GM18508 (cell line): ENCODE data around the gene TNKS1BP1.

ENCODE experiments used
- ATAC-seq: cut with Tn5 transposase; IDR thresholded peaks from one replicate; pipeline ENCODE4 v1.9.1; 2021; ENCODE audit warnings: moderate number of reproducible peaks; ENCODE audit not compliant: insufficient read depth, unreplicated experiment

TNKS1BP1 gene

GRCh38 chr11:57332694-57333440 is 8.1 kb upstream of the TNKS1BP1 start:
- no peak for ATAC-seq

- ATAC-seq, result no peak
These were observed 7.0 kb upstream of the TNKS1BP1 start for GRCh38 chr11:57331720-57332119.

DNA sequence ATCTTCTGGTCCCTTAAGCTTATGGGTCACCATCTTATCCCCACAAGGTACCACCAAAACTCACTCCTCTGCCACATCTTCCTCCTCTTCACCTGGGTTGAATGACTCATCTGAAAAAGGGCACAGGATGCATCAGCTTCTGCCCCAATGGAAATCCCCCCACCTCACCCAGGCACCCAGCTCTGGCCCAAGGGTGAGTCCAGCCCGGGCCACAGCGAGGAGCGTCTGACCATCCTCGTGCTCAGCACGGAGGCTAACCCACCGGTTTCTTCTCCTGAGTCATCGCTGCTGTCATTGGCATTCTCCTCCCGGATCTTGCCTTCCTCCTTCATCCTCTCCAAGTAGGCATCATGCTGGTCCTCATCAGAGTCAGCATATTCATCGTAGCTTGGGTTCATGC is 5.3 kb upstream of the TNKS1BP1 start:
- ATAC-seq, result no peak

DNA sequence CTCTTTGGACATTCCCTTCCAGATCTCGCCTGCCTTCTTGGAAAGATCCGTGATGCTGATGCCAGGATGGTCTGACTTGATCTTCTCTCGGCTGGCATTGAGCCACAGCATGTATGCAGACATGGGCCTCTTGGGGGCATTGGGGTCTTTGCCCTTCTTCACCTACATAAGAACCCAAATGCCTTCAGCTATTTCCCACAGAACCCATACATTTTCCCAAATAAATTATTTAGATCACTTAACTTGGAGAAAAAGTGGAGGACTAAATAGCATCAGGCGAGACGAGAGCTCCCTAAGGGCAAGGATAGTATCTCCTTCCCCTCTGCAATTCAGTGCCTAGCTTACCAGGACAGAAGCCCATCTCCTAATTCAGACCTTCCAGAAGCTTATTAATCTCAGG is 3.0 kb upstream of the TNKS1BP1 start:
- ATAC-seq, result no peak

DNA sequence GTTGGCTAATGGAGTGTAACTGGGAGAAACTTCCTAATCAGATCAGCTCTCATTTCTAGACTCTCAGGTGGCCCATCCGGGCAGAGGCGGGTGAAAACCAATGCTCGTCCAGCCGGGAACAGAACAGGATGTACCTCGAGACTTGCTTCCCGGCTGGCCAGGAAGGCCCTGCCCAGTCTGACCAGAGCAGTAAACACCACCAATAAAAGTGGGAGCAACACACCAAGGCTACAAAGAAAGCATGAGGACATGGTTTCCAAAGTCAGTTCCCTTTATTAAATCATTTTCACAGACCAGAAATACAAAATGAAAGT is 940 bp upstream of the TNKS1BP1 start:
- no peak for ATAC-seq

DNA sequence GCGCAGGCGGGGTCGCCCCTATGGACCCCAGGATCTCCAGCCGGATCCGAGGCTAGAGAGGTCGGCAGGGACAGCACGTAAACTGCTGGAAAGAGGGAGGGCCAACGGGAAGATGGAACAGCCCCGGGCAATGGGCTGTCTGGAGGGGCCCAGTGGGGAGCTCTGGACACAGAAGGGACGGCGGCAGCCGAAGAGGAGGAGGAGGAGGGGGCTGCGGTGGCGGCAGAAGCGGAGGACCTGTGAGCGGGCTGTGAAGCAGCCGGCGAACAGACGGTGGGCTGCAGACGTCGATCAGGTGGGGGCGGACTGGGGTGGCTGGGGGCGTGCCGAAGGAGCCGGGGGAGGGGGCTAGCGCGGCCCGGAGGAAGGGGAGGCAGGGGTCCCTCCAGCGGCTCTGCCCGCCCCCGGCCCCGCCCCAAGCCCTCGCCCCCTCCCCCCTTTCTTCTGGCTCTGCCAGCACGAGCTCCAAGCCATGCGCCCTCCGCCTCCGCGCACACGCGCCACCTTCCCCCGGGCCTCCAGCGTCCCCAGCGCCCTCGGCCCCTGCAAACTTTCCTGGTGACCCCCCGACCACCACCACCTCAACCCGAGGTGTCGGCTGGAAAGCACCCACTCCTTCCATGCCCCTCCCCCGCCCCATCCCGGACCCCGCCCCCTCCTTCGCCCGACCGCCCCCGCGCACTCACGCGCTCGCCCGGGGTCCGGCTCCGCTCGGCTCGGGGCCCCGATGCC is 432 bp downstream of the TNKS1BP1 start:
- ATAC-seq, result no peak

- ATAC-seq, result no peak
These were observed 948 bp downstream of the TNKS1BP1 start for GRCh38 chr11:57323855-57324153.

GRCh38 chr11:57323167-57323854 is 1.4 kb downstream of the TNKS1BP1 start:
- ATAC-seq, result no peak

DNA sequence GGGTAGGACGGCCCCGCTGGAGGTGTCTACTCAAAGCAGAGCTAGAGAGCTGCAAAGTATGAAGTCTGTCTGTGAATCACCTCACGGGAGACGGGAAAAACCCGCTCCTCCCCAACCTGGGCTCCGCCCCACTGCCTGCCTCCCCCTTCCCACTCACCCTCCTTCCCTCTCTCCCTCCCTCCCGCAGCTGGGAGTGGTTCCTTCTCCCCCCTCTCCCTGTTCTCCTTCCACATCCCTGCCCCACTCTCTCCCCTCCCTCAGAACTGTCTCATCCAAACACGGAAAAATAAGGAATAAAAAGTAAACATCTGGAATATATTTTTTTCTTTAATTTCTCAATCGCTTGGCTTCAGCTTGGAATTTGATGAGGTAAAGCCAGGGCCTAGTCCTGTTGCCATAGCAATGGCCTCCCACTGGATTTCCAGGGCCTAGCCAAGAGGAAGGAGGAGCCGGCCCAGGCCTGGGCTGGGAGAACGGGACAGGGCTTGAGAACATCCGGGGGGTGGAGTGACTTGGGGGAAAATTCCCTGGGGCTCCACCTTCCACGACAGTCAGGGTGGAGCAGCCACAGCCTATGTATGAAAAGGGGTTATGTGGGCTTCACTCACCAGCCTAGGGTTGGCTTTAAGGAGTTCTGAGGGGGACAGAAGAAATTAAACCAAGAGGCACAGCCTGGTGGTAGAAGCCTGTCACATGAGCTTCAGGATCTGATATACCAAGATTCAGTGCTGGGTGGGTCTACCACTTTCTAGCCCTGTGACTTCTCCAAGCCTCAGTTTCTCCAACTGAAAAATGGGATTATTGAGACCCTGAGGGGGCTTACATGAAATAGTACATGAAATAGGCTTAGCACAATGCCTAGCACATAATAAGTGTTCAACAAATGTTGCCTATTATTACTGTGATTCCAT is 2.2 kb downstream of the TNKS1BP1 start:
- no peak for ATAC-seq

DNA sequence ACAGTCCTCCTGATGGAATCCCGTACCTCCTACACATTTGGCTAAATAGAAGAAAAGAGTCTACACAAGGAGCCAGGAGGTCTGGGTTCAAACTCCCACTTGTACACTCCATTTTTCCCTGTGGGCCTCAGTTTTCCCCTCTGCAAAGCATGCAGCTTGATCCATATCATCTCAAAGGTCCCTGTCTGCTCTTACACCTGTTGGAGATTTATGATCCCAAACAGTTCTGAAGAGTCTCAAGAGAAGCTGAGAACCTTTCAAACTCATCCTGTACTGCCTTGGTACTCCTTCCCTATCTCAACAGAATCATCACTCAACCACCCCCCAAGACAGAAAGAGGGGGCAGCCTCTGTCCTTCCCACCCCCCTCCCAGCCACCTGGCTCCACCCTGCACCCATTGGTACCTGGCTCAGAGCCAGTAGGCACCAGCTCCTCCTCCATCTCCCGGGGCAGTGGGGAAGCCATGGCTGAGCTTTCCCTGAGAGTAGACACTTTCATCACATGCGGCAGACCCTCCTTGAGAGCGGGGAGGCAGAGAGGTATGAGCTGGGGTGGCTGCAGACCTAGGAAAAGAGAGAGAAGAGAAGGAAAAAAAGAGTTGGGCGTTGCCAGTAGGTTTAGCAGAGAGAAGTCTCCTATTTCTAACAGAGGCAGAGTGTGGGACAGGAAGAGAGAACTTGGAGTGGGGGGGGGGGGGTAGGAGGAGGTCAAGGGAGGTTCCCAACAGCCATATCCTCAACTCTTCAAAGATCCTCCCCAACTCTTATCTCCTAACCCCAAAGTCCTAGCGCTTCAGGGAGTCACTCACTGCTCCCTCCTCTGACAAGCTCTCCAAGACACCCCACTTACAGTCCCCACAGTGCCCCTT is 3.1 kb downstream of the TNKS1BP1 start:
- ATAC-seq, result no peak

GRCh38 chr11:57320719-57321387 is 3.9 kb downstream of the TNKS1BP1 start:
- ATAC-seq, result no peak

DNA sequence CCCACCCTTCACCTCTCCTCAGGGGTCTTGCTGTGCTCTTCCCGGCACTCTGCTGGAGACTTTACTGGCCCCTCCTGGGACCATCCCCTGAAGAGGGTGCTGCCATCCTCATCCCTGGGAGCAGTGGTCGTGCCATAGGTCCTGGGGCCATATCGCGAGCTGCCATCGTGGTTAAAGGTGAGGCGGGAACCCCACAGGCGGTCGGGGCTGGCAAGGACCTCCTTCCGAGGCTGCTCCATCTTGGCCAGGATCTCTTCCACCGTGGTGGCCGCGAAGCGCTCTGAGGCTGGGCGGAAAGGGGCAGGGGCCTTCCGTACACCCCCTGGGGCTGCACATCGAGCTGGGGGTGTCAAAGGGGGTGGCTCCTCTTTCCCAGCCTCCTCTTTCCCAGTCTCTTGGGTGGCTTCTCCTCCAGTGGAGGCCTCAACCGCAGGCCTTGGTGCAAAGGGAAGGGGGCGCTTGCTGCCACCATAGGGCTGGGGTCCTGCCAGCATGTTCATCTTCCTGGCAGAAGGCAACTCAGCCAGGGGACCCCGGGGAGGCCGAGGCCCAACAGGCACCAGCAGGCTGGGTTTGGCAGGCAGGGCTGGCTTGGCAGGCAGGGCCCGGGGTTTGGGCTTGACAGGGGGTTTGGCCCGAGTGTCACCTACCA is 4.6 kb downstream of the TNKS1BP1 start:
- ATAC-seq, result no peak

- no peak for ATAC-seq
These were observed 6.6 kb downstream of the TNKS1BP1 start for GRCh38 chr11:57318178-57318577.

DNA sequence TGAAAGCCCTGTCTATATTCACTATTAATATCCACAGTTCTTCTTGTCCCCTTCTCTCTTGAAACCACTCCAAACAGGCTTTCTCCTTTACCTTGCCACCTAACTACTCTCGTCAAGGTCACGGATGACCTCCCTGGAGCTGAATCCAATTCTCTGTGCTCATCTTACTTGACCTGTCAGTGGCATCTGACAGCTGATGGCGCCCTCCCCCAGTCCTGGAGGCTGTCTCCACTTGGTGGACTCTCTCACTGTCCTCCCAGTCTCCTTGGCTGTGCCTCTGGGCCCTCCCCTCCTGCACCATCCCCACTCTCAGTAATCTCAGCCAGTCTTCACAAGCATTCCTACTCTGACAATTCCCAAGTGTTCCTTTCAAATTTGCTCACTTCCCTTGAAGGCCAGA is 8.7 kb downstream of the TNKS1BP1 start:
- ATAC-seq, result no peak

DNA sequence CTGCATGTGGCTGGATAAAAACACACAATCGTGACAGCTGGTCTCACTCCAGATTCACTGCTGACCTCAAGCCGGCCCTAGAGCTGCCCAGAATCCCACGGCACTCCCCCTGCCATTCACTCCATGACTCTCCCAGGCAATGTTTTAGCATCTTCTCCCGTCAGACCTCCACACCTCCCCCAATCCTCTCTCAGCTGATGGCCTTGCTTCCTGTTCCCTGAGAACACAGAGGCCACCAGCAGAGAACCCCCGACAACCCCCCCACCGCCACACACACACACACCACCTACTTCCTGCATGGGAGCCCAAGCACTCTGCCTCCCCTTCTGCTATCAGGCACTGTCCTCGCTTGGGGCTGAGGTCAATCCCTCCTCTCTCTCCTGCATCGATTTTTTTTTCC is 9.3 kb downstream of the TNKS1BP1 start:
- ATAC-seq, result no peak

GRCh38 chr11:57314221-57314973 is 10.4 kb downstream of the TNKS1BP1 start:
- ATAC-seq, result no peak

DNA sequence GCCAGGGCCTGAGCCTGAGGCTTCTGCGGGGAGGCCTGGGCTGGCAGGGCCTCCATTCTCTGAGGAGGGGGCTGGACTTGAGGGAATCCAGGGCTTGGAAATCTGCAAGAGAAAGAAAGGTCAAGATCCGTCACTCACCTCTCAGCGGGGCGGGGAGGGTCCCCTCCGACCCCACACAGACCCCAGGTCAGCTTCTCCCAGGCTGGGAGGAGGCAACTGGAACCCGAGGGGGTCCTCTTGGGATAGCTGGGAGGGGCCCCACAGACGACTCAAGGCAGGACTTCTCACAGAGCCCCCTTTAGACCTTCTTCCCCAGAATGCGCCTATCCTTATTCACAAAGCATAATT is 11.0 kb downstream of the TNKS1BP1 start:
- no peak for ATAC-seq
